ENCODE results near the gene RBP4. TPM values are rescaled to one million over a fixed set of nuclear protein-coding genes. Genes with fewer than 3 reads are reported as not detected.

Gene RBP4
- total and polyA plus RNA-seq, 12 donors = 0.66 to 224 (median 10.2) TPM; not detected in 1

DNA sequence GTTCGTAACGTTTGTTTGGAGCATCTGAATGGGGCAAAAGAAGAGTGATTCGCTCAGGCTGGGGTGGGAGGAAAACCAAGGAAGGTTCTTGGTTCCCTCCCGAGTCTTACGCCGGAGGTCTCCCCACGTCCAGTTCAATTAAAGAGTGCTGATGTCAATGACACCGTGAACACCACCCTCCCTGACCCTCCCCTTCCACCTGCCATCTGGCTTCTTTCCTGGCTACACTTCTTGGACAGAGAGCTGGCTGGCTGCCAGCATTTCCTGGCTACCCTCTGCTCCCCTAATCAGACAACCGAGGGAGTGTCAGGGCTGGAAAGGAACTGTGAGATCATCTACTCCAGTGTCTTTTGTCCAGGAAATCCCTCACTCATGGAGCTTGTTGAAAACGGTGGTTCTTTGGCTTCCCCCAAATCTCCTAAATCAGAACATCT is 58.7 kb downstream of the RBP4 start:
- TF ChIP-seq, protein P1, sequence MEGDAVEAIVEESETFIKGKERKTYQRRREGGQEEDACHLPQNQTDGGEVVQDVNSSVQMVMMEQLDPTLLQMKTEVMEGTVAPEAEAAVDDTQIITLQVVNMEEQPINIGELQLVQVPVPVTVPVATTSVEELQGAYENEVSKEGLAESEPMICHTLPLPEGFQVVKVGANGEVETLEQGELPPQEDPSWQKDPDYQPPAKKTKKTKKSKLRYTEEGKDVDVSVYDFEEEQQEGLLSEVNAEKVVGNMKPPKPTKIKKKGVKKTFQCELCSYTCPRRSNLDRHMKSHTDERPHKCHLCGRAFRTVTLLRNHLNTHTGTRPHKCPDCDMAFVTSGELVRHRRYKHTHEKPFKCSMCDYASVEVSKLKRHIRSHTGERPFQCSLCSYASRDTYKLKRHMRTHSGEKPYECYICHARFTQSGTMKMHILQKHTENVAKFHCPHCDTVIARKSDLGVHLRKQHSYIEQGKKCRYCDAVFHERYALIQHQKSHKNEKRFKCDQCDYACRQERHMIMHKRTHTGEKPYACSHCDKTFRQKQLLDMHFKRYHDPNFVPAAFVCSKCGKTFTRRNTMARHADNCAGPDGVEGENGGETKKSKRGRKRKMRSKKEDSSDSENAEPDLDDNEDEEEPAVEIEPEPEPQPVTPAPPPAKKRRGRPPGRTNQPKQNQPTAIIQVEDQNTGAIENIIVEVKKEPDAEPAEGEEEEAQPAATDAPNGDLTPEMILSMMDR (IDR thresholded peaks at IDR 0.05) = no peak
- TF ChIP-seq POLR2A (IDR thresholded peaks at IDR 0.05) = no peak
- Histone ChIP-seq H3K4me3 (peak overlapping the region in 1 of 4 donors; percentile 29), H3K36me3 (replicated peaks in 1 of 2) (no peaks in the 10 kb centered on the region), H3K4me1 (replicated peaks in 1 of 2) (peaks cover 0 to 4% of the 10 kb centered on the region in 2 donors), H3K9me3 (replicated peaks in 1 of 3) (no peaks in the 10 kb centered on the region), H3K27ac (no peak overlapping the region), H3K27me3 (no peaks in the 10 kb centered on the region)
- DNase-seq = peak in 5 of 7 donors; percentile 27 to 58 (median 41)
- WGBS, 4 donors = 12 to 19% (median 15%) methylated on average over 10 of the region's 10 CpGs
- intact Hi-C loops (cut with DNase I) = no loop called here

Other genes starting within 250 kb of the RBP4 start
- gene MYOF, start 118.9 kb downstream of the RBP4 start, total RNA-seq = 100 to 1,000 TPM in 1 of 9 donors, 10 to 100 TPM in 7, 1 to 10 TPM in 1; 4.1 to 119 (median 54.4) TPM
- 10 to 100 TPM in 2 of 3 donors, 1 to 10 TPM in 1; 9.0 to 22.9 (median 10.8) TPM for gene MYOF, start 118.9 kb downstream of the RBP4 start, polyA plus RNA-seq
- 1 to 10 TPM in 6 of 9 donors, under 1 TPM in 3; 0.66 to 7.7 (median 1.3) TPM for gene CEP55, start 104.6 kb downstream of the RBP4 start, total RNA-seq
- 1 to 10 TPM in 1 of 3 donors, under 1 TPM in 2; 0.32 to 3.2 (median 0.44) TPM for gene CEP55, start 104.6 kb downstream of the RBP4 start, polyA plus RNA-seq
- gene FFAR4, start 34.6 kb downstream of the RBP4 start, total RNA-seq = 1 to 10 TPM in 4 of 9 donors, under 1 TPM in 3, not detected in 2; 0.42 to 1.4 (median 1.2) TPM
- under 1 TPM; 0.20 to 0.57 (median 0.24) TPM for gene FFAR4, start 34.6 kb downstream of the RBP4 start, polyA plus RNA-seq
- gene PDE6C, start 11.3 kb upstream of the RBP4 start, total RNA-seq = not detected
- not detected for gene PDE6C, start 11.3 kb upstream of the RBP4 start, polyA plus RNA-seq
- gene FRA10AC1, start 101.4 kb upstream of the RBP4 start, total RNA-seq = 10 to 100 TPM in 7 of 9 donors, 1 to 10 TPM in 2; 3.3 to 73.4 (median 12.6) TPM
- 10 to 100 TPM; 13.6 to 27.0 (median 13.6) TPM for gene FRA10AC1, start 101.4 kb upstream of the RBP4 start, polyA plus RNA-seq
- 1 to 10 TPM in 2 of 9 donors, under 1 TPM in 3, not detected in 4; 0.38 to 1.5 (median 0.81) TPM for gene LGI1, start 156.7 kb upstream of the RBP4 start, total RNA-seq
- gene LGI1, start 156.7 kb upstream of the RBP4 start, polyA plus RNA-seq = 1 to 10 TPM; 1.4 to 5.9 (median 5.0) TPM

Data from adrenal gland (tissue), 12 donors.